HG03280 (cell line): ENCODE results near the gene CFAP43.

ENCODE experiments used
- ATAC-seq: cut with Tn5 transposase; IDR thresholded peaks from one replicate; pipeline ENCODE4 v1.9.1; 2021; ENCODE audit warnings: mild to moderate bottlenecking, moderate library complexity; ENCODE audit not compliant: unreplicated experiment

CFAP43 gene, protein sequence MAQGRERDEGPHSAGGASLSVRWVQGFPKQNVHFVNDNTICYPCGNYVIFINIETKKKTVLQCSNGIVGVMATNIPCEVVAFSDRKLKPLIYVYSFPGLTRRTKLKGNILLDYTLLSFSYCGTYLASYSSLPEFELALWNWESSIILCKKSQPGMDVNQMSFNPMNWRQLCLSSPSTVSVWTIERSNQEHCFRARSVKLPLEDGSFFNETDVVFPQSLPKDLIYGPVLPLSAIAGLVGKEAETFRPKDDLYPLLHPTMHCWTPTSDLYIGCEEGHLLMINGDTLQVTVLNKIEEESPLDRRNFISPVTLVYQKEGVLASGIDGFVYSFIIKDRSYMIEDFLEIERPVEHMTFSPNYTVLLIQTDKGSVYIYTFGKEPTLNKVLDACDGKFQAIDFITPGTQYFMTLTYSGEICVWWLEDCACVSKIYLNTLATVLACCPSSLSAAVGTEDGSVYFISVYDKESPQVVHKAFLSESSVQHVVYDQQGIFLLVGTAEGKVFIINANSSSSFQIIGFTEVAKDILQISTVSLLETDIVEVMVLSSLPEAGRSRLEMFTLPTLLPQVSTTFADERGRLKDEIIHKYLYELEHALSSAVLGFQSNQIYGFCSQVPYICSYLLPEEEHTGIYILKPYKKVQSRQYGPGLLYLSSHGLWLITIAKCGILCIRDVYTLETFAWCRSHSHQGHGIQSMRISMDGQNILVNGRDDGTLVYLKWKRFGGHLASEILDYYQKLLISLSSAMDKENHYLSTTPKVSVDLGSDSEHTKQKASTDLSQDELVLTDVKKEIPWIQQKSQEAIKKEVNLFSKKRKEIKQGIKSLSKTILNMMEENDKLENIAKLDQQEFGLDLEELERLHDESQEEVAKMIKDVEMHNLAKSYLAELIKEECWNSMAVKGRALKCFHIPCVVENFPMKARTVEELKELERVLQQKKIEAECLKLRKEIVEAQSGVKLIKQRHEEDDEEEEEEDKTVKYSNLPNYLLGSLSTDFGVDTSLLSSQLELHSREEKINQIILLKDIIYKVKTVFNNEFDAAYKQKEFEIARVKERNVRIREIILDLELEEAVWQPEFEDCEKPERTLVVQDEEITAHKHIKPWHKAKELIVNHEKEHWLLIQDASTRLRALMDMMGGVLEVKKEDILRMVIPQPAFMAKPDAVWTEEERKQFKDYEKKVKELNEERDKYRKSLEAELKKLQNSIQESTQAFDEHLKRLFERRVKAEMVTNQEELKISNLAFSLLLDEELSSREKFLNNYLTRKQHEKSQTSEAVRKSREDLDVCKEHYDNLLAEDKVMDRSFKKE (N-terminal part only)

DNA sequence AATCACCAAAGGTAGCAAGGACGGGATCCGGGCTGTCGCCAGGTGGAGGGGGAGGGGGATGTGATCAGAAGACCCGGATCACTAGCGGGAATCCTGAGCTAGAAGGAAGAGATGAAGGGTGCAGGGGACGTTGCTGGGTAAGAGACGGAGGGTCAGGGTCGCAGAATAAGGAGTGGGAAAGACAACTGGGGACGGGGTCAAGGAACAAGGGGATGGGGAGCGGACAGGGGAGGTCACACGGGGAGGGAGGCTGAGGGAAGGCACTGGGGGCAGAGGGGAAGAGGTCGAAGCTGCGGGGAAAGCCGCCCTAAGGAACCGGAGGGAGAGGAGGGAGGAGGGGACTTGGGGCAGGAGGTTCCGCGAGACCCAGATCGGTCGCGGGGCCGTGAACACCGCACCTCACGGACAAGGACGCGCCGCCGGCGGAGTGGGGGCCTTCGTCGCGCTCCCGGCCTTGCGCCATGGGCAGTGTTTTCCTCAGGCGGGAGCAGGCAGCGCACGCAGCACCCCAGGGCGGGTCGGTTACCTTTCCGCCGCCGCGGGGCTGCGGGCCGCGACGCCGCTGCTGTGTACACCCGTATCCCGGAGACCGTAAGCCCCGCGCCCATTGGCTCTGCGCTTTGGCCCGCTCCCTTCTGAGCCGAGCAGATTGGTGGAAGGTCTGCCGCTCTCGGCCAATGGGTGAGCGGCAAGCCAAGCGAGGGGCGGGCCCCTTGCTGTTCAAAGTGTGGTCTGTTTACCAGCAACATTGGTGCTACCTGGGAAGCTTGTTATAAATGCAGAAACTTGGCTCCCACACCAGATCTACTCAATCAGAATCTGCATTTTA lies at the start of gene CFAP43:
TSS of gene CFAP43 (minus strand) at position 581 of the 829 bp plus-strand sequence. CDS start at position 463, 118 bp downstream.
- peak; percentile 100 for ATAC-seq

DNA sequence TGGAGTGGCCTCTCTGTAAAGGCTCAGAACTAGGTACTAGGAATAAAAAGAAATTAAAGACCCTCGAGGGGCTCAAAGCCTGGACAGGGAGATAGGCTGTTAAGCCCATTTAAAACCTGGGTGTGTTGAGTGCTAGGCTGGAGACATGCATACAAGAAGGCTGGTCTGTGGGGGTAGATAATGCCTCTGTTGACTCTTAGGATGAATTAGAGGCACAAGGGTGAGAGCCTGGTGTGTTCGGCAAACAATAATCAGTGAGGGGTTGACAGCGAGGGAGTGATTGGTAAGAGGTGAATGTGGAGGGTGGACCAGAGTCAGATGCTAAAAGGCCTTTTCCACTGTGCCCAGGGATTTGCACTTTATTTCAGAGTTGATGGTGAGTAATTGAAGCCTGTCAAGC lies 49.5 kb upstream of the CFAP43 start:
- ATAC-seq, result no peak

DNA sequence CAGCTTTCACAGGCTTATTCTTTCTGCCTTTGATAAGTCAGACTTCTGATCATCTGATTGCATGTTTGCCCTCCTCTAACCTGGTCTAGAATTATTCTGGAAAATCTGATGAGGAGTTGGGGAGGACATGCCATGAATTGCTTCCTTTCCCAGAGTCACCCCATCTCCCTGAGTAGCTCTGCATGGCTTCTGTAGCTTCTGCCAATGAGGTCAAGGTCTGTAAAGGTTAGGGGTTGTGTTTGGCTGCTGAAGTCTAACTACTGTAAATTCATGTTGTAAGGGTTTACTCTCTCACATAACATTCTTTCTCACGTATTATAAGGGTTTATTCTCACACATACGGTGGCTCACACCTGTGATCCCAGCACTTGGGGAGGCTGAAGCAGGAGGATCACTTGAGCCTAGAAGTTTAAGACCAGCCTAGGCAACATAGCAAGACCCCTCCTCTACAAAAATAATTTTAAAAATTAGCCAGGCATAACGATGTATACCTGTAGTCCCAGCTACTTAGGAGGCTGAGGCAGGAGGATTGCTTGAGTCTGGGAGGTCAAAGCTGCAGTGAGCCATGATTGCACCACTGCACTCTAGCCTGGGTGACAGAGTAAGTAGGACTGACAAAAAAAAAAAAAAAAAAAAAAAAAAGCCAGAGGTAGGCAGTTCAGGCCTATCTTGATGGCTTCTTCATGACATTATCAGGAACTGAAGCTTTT lies 47.5 kb upstream of the CFAP43 start:
- no peak for ATAC-seq

DNA sequence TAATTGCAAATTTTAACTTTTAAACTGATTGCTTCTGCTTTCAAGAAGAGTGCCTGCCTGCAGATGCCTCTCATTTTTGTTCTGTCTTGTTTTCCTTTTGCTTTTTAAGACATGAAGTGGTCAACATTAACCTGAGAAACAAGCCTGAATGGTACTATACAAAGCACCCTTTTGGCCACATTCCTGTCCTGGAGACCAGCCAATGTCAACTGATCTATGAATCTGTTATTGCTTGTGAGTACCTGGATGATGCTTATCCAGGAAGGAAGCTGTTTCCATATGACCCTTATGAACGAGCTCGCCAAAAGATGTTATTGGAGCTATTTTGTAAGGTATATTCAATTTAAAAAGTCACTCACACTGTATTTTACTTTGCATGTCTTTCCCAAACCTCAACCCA lies 45.6 kb upstream of the CFAP43 start:
- ATAC-seq, result no peak

DNA sequence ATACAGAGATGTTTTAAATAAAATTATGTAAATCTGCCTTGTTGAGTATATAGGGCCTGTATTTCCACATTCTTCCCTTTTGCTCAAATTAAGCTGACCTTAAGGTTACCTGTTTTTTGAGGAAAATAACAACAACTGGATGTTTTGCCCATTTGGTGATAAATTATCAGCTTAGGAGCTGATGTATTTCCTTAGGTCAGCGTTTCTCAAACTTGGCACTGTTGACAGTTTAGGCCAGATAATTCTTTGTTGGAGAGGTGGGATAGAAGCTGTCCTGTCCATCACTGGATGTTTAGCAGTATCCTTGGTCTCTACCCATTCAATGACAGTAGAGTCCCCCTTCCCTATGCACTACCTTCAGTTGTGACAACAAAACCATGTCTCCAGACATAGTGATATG lies 44.0 kb upstream of the CFAP43 start:
- no peak for ATAC-seq

DNA sequence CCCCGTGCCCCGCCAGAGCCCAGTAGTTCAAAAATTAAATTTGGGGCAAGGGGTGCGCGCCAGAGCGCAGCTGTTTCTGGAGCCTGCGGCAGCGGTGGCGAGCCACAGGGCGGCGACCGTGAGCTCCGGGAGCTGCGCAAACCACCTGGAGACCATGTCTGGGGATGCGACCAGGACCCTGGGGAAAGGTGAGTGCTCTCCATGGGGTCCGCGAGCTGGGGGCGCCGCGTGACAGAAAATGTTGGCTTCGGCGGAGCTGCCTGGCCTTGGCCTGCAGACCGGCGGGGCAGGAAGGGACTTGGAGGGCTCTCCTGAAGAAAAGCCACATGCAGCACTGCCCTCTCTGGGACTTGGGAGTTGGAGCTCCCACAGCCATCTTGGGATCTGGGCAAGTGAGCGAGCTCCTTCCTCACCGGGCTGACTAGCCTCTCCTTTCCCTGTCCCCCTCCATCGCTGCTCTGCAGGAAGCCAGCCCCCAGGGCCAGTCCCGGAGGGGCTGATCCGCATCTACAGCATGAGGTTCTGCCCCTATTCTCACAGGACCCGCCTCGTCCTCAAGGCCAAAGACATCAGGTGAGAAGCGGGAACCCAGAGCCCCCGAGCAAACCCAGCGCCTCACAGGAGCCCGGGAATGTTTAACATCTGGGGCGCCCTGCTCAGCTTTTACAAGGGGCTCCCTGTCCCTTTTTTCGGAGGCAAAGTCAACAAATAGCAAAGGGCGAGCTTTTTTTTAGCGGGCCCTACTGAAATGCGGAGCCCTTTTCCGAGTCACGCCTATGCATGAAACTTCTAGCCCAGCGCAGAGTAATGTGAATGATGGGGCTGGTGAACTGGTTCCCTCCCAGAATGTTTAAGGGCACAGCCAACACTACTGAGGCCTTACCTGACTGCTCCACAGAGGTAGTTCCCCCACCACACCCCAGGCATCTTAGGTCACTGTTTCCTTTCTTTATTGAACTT lies 42.9 kb upstream of the CFAP43 start:
- peak; percentile 89 for ATAC-seq

DNA sequence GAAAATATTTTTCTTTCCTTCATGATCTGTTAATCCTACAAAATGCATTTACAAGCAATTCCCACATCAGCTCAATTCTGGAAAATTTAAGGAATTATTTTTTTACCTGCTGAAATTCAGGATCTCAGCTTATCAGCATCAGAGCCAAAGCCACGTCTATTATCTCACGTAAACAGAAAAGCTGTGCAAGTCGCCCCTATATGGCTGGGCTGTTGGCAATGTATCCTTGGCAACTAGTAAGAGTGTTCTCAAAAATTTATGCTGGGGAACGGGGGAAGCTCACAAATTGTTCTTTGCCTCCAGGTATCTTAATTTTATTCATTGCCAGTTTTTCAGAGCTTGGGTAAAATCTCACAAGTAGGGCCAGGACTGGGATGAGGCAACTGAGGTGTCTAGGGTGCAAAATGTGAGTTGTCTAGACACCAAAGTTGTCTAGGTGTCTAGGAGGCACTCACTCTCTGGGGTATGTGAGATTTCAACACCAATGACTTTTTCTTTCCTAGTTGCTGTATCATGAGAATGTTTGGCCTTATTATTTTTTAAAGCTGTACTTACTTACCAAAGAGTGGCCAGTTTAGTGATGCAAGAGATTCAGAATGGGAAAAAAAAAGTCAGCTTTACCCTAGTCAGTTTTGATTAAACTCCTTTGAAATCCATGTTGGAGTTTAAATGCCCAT lies 41.9 kb upstream of the CFAP43 start:
- ATAC-seq, result no peak

DNA sequence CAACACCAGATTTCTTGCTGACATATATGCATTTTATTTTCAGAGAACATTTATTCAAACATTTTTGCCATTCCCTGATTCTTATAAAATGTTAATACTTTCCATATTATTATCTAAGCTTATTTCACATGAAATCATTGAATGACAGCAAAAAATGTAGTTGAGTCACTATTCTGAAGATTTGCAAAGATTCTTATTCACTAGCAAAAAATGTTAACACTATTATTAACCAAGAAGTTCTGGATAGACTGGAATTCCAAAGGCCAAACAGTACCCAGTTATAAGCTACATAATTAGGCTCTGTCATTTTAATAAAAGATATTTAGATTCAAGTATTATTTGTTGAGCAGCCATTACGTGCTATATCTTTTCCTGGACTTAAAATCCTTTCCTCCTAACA lies 41.1 kb upstream of the CFAP43 start:
- ATAC-seq, result no peak

DNA sequence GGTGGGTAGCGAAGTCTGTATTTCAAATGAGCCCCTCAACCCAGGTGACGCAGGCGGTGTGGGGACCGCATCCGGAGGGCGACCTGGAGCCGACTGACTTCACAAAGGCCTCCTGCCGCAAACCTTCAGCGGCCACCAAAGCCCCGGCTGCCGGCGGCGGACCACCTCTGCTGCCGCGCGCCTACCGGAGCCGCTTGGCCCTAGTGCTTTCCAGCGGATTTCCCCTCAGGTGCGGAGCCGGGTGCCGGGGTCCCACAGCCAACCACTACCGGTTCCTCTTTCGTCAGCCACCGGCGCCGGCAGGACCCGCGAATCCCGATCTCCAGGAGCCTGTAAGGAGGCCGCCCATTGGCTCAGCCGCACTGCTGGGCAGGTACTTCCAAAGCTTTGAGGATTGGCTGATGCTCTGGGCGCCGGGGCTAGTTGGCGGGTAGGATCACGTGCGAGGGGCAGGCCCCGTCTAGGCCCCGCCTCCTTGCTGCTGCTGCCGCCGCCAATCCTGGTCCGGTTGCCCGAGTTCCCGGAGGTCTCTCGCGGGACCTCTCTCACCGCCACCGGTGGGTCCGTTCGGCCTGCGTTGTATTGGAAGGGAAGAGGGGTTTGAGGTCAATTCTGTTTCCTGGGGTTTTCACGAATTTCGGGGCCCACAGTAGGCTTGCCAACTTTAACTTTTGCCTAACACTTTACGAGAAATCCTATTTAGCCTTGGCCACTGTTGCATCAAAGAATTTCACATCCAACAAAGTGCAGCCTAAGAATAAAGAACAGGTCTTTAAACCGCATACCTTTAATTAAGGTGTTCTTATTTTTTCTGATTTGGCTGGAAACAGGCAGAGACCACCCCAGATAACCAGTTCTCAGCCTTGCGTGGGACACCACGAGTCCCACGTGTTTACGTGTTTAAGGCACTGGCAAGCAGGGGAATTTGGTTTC lies 36.8 kb upstream of the CFAP43 start, which contains the start of gene GSTO2:
TSS of gene GSTO2 (plus strand) at position 472 of the 933 bp plus-strand sequence. CDS start 5,732 bp downstream, outside the sequence.
- ATAC-seq, result peak; percentile 99

DNA sequence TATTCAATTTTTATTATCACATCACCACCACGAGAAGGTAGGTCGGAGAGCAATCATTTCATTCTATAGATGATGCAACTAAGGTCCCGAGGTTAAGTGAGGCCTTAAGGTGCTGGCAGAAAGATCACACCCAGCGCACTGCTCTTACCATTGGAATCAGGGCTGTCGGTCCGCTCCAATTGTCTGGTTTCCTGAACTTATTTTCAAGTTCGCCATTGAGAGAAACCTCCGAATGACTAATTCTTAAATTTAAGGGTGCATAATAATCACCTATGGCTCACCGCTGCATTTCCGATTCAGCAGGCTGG lies 36.2 kb upstream of the CFAP43 start:
- ATAC-seq, result no peak

DNA sequence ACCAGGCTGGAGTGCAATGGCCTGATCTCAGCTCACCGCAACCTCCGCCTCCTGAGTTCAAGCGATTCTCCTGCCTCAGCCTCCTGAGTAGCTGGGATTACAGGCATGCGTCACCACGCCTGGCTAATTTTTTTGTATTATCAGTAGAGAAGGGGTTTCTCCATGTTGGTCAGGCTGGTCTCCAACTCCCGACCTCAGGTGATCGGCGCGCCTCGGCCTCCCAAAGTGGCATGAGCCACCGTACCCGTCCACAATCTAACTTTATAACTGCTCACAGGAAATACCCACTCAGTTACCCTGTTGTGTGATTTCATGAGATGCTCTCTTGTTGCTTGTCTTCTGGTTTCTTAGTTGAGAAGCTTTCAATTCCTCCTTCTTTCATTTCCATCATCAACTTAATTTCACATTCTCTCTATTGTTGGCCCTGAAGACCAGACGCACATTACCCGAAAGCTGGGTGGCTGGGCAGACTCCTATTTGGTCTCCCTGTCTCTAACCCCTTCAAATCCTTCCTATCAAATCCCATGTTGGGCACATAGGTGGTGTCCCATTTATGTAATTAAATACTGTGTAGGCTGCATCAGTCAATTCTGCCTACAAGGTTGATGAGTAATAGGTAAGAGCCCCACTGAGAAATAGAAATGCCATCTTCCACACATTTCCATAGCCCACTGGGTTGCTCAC lies 35.7 kb upstream of the CFAP43 start:
- no peak for ATAC-seq

DNA sequence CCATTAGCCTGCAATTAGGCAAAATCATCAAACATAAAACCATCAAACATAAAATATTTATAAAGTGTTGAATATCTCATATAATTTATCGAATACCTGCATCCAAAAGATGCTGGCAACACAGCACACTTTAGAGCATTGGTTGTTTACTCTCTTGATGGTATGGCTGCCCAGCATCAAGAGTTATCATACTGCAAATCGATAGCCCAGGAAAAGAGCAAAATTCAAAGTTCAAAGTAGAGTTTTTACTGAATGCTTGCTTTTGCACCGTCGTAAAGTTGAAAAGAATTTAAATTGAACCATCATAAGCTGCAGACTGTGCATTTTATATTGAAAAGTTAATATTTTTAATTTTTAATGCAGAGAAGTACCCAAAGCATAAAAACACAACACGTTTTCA lies 32.6 kb upstream of the CFAP43 start:
- no peak for ATAC-seq

DNA sequence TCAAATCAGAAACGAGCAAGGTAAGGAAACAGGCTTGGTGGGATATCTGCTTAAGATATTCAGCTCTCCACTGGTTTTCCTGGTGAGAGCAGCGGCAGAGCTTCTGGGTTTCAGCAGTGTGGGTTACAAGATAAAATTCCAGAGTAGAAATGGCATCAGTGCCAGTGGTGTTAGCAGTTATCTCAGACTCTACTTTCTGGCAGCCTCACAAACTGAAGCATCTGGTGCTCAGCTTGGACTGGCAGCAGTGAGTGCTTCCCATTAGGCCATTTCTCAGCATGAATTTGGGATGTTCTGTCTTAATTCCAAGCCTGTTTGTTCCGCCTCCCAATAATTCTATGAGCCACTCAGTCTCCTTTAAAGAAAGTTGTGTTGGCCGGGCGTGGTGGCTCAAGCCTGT lies 29.9 kb upstream of the CFAP43 start:
- ATAC-seq, result no peak

DNA sequence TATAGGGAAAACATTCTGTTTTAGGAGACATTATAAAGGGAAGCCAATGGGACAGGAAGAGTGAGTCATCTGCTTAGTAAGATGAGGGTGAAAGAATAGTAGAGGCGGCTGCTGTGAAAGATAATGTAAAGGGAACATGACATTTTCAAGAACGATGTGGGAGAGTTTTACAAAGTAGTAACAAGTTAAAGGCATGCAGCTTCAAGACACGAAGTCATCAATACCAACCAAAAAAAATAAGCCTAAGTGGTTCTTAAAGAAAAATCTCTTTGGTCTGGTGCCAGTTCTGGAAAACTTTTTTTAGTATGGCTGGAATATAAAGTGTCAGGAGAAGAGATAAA lies 28.6 kb upstream of the CFAP43 start:
- no peak for ATAC-seq

DNA sequence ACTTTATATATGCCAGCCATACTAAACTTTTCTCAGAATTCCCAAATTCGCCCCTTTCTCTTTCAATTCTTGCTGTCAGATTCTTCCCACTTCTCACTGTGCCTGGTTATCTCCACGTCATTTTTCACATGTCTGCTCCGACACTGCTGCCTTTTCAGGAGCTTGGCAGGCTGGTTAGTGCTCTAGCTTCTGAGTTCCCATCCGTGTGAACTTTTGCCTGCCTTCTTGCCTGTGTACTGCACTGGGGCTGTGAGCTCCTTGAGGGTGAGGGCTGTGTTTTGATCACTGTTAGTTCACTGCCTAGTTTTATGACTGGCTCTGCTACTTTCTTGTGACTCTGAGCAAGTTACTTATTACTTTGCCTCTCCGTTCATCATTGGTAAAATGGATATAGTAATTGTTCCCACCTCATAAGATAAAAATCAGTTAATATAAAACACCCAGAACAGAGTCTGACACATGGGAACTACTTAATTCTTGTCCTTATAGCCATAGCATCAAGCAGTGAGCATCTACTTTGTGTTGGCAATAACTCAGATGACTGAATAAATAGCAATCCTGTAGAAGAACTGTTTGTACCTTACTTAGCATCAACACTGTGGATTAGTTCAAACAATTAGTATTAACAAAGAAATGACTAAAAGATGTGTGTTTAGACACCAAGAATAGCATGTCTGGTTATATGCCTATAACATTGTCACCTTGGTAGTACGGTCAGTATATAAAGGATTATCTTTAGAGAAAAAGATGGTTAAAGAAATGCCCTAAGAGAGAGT lies 28.0 kb upstream of the CFAP43 start:
- no peak for ATAC-seq

DNA sequence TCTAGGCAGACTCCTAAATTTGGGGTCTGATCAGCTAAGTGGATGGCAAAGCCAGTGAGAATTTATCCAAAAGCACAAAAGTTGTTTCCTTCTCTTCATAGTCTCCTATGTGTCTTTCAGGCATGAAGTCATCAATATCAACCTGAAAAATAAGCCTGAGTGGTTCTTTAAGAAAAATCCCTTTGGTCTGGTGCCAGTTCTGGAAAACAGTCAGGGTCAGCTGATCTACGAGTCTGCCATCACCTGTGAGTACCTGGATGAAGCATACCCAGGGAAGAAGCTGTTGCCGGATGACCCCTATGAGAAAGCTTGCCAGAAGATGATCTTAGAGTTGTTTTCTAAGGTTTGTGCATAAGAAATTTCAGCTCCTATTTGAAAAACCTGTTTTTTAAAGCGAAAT lies 27.3 kb upstream of the CFAP43 start:
- ATAC-seq, result no peak
